K562 (cell line): ENCODE results near the gene PLXDC2. TPM values are rescaled to one million over a fixed set of nuclear protein-coding genes. Genes with fewer than 3 reads are reported as not detected.

ENCODE experiments used
- ATAC-seq: fragments of 200-7000 bp; cut with Tn5 transposase; 3 replicates; pipeline ENCODE4 v1.9.1; 2020; ENCODE audit warnings: moderate library complexity
- BruUV-seq: library from RNA; stranded (reverse); fragments of 400-500 nt; replicated peaks from 2 replicates; lab custom pipeline; 2021; lab: Mats Ljungman, UMichigan
- CTCF ChIA-PET: fragments of 300-600 bp; formaldehyde crosslinking; extraction: SDS; loops from one replicate; lab custom pipeline; 2021; ENCODE audit warnings: low intra/inter-chr PET ratio; lab: Yijun Ruan, JAX
- POLR2A ChIA-PET: fragments of 300-600, 350-650 bp; sonication (Branson Sonifier 250); formaldehyde crosslinking; extraction: SDS; loops from one replicate; lab custom pipeline; 2021; ENCODE audit warnings: antibody characterized with exemption, inconsistent platforms; lab: Yijun Ruan, JAX
- DNase-seq, 4 experiments: peaks; one replicate each; pipeline versions ENCODE4 v3.0.0 to v3.0.0-alpha.2; 2011 to 2018; ENCODE audit warnings: low spot score in 3 of 4, mixed read lengths in 3 of 4; ENCODE audit errors: extremely low read depth in 1 of 4
- FAIRE-seq: peaks from 2 replicates; lab custom pipeline; 2011; peaks lifted over from hg19 to GRCh38; lab: Jason Lieb, UNC
- H2AFZ ChIP-seq: 2 replicates; pipeline ENCODE4 v1.6.0; 2011; ENCODE audit warnings: low read depth, low read length, control low read depth, inconsistent platforms
- H3K27ac ChIP-seq: fragments of 200-600 bp; 3 replicates; pipeline ENCODE4 v1.8.0; 2011; ENCODE audit warnings: low read depth, mild to moderate bottlenecking, control low read depth, inconsistent platforms, low read length, moderate library complexity, mixed read lengths; ENCODE audit errors: extremely low read depth
- H3K27me3 ChIP-seq, 2 experiments: fragments of 300-600 bp in 1 of 2; 2 replicates in 1 of 2; 3 replicates in 1 of 2; pipeline versions ENCODE4 v1.6.0 to v1.8.0; 2011; ENCODE audit warnings: inconsistent platforms in 2 of 2, low read length in 2 of 2, mild to moderate bottlenecking in 1 of 2, mixed read lengths in 1 of 2, moderate library complexity in 1 of 2; ENCODE audit not compliant: control insufficient read depth in 2 of 2, insufficient read depth in 2 of 2
- H3K36me3 ChIP-seq: fragments of 300-600 bp; 3 replicates; pipeline ENCODE4 v1.8.0; 2011; ENCODE audit warnings: mild to moderate bottlenecking, low read length, inconsistent platforms; ENCODE audit not compliant: control insufficient read depth, insufficient read depth
- H3K4me1 ChIP-seq, 2 experiments: fragments of 200-600 bp in 1 of 2; replicated peaks in 1 of 2; 2 replicates in 1 of 2; 3 replicates in 1 of 2; pipeline versions ENCODE4 v1.5.1 to v1.8.0; 2011; ENCODE audit warnings: inconsistent platforms in 2 of 2, low read length in 2 of 2, mild to moderate bottlenecking in 1 of 2, mixed read lengths in 1 of 2, moderate library complexity in 1 of 2; ENCODE audit not compliant: control insufficient read depth in 2 of 2, insufficient read depth in 2 of 2
- H3K4me2 ChIP-seq: 2 replicates; pipeline ENCODE4 v1.6.1; 2011; ENCODE audit warnings: low read length, control low read depth, inconsistent platforms, mixed read lengths; ENCODE audit not compliant: insufficient read depth
- H3K4me3 ChIP-seq: fragments of 200-600 bp; sonication (generic), shearing (Covaris generic); 2 replicates; pipeline ENCODE4 v1.5.1; 2016; ENCODE audit warnings: control low read depth, inconsistent platforms
- H3K79me2 ChIP-seq: fragments of 200-600 bp; 3 replicates; pipeline ENCODE4 v1.8.0; 2011; ENCODE audit warnings: low read length, inconsistent platforms; ENCODE audit not compliant: control insufficient read depth, insufficient read depth
- H3K9ac ChIP-seq, 2 experiments: 2 replicates each; pipeline versions ENCODE4 v1.6.0 to v1.6.1; 2011; ENCODE audit warnings: low read depth in 2 of 2, low read length in 2 of 2, control low read depth in 1 of 2, inconsistent platforms in 1 of 2, mild to moderate bottlenecking in 1 of 2, mixed read lengths in 1 of 2; ENCODE audit not compliant: insufficient read depth in 1 of 2
- H3K9me1 ChIP-seq: one replicate; pipeline ENCODE4 v1.6.0; 2011; ENCODE audit warnings: inconsistent platforms, mild to moderate bottlenecking, low read length, moderate library complexity; ENCODE audit not compliant: control insufficient read depth, insufficient read depth
- H3K9me3 ChIP-seq: replicated peaks from 2 replicates; pipeline ENCODE4 v1.5.1; 2011; ENCODE audit warnings: low read depth, low read length, inconsistent platforms; ENCODE audit not compliant: control insufficient read depth, insufficient read depth
- H4K20me1 ChIP-seq: replicated peaks from 2 replicates; pipeline ENCODE4 v1.6.1; 2011; ENCODE audit warnings: low read length, inconsistent platforms, mixed read lengths; ENCODE audit not compliant: control insufficient read depth, insufficient read depth
- ADNP ChIP-seq: fragments of 200-800 bp; sonication (Bioruptor generic); IDR thresholded peaks from 2 replicates; pipeline ENCODE4 v1.6.1; 2016; ENCODE audit warnings: missing genetic modification characterization, missing compliant biosample characterization
- HMG20B ChIP-seq: fragments of 250-450 bp; sonication (Bioruptor Pico); IDR thresholded peaks from 2 replicates; pipeline ENCODE4 v1.5.0; 2021; ENCODE audit warnings: mild to moderate bottlenecking
- KDM1A ChIP-seq, 2 experiments: fragments of 450-650 bp; IDR thresholded peaks; 2 replicates each; pipeline ENCODE4 v1.6.1; 2016; ENCODE audit warnings: mild to moderate bottlenecking in 2 of 2
- POLR2H ChIP-seq: IDR thresholded peaks from 2 replicates; pipeline ENCODE4 v1.6.1; 2016; ENCODE audit warnings: missing genetic modification characterization, low read depth, mild to moderate bottlenecking, control low read depth, missing compliant biosample characterization, moderate library complexity
- SRSF3 ChIP-seq: fragments of 200-400 bp; formaldehyde crosslinking; IDR thresholded peaks from 2 replicates; pipeline ENCODE4 v1.6.1; 2016; ENCODE audit warnings: mild to moderate bottlenecking, low read length, moderate library complexity; ENCODE audit not compliant: insufficient read depth
- ZFP36 ChIP-seq: fragments of 150-350 bp; IDR thresholded peaks from 2 replicates; pipeline ENCODE4 v1.6.1; 2018; ENCODE audit warnings: low read length, low read depth; ENCODE audit not compliant: partially characterized antibody
- ZNF408 ChIP-seq: fragments of 250-450 bp; sonication (Bioruptor Pico); IDR thresholded peaks from 2 replicates; pipeline ENCODE4 v1.4.0; 2020; ENCODE audit warnings: low read depth, mild to moderate bottlenecking, moderate library complexity
- ZNF76 ChIP-seq: fragments of 250-450 bp; sonication (Bioruptor Pico); IDR thresholded peaks from 2 replicates; pipeline ENCODE4 v1.4.0; 2020; ENCODE audit warnings: mild to moderate bottlenecking, moderate library complexity, borderline replicate concordance
- WGBS: fragments of 100-300 bp; shearing (Covaris generic); methylation state at CpG from one replicate; pipeline ENCODE4 v1.1.6; 2016; ENCODE audit warnings: low coverage, mixed read lengths; ENCODE audit not compliant: insufficient coverage; ENCODE audit errors: missing lambda C conversion rate; 5-methylcytosine and 5-hydroxymethylcytosine counted together
- in situ Hi-C: fragments of 300-500 bp; cut with MboI; formaldehyde crosslinking; loops from 4 replicates; pipeline ENCODE4 v1.15.0; 2018; ENCODE audit warnings: inconsistent platforms, mixed read lengths
- intact Hi-C: fragments of 100-400 bp; cut with micrococcal nuclease; formaldehyde crosslinking; loops from 2 replicates; pipeline ENCODE4 v1.14.2; 2022
- polyA plus RNA-seq, 8 experiments: library from polyadenylated mRNA; depleted of rRNA in 4 of 8; stranded (reverse) in 5 of 8; unstranded in 3 of 8; fragments of >200 nt; fragmentation: Nextera tagmentation in 2 of 8; fragmentation: Illumina TruSeq in 1 of 8; extraction: Ambion mirVana in 2 of 8; extraction: Trizol in 1 of 8; gene quantifications; 2 replicates each; pipeline versions ENCODE4 v1.2.1 to v1.2.3, GENCODE V29; 2011 to 2014; ENCODE audit warnings: inconsistent platforms in 1 of 8, missing spikeins in 1 of 8
- total RNA-seq, 7 experiments: library from RNA; depleted of rRNA in 6 of 7; stranded (reverse); fragments of >200 nt in 6 of 7; fragmentation: Illumina TruSeq in 2 of 7; extraction: Trizol in 2 of 7; gene quantifications; 2 replicates each; pipeline versions ENCODE4 v1.2.1 to v1.2.3, GENCODE V29; 2011 to 2021; ENCODE audit warnings: low replicate concordance in 1 of 7
- TF ChIP-seq, protein P1 (sequence below): fragments of 250-450 bp; sonication (Bioruptor Pico); IDR thresholded peaks from 2 replicates; pipeline ENCODE4 v1.8.0; 2022; ENCODE audit warnings: inconsistent platforms

The PLXDC2 gene
- total and polyA plus RNA-seq, 9 of the 15 experiments (the other 6 are each of a cell fraction or from before 2014, with no cell fraction given), result 0.01 to 0.33 (median 0.10) TPM; not detected in 3

DNA sequence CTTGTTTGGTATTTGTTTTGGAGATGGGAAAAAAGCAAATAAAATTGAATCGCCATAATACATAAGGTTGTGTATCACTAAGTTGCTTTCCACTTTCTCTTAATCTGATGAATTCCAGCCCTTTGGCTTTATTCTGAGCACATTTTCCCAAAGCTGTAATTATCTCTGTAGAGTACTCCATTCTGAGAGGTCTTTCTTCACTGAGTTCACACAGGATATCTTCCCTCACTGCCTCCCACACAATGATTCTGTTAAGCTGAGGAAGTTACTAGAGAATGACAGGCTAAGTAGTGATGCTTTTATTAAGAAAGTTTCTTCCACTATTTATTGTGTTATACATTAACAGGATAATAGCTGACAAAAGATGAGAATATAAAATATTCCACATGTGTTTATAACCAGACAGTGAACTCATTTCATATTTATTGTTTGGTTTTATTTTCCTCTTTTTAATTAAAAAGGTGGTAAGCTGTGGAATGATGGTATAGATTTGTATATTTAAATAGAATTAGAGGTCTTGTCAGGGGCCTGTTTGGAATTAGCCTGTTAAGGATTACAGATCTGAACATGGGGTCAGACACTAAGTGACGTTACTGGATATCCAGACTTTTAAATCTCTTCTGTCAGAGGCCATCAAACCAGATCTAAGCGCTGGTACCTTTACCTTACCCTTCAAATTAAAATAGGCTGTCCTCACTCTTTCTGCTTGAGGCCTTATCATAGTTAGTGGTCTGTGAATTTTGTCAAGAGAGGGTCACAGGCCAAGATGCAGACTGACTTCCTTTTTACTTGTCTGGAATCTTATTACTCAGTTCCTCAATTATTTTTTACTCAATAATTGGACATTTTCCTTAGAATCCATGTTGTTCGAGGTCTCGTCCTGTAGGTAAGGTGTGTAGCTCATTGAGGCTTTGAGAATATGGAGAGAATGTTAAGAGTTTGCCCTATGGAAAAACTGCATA, 8.4 kb downstream of the PLXDC2 start (continued):
- no peak for TF ChIP-seq ZNF76 (CRISPR knock-in tag)

DNA sequence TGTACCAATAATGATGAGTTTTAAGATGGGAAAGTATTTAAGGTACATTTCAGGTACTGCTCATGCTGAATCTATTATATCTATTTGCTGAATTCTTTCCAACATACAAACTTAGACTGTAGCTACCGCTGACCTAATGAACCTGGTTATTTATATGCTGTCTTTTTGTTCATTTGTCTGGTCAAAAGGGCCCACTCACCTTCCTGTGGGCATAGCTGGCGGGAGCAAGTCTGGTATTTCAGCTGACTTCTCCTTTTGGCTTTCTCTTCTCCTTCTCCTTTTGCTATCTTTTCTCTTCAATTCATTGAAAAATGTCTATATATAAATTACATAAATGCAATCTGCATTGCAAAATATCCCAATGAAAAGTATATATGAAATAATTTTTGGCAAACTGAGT, 9.5 kb downstream of the PLXDC2 start:
- Histone ChIP-seq H3K9me3 (no peaks in the 10 kb centered on the region), H3K9me1 (no peaks in the 10 kb centered on the region), H3K4me1 (no peaks in the 10 kb centered on the region), H3K4me2 (no peak overlapping the region), H3K9ac (no peak overlapping the region), H3K27me3 (no peaks in the 10 kb centered on the region), H2AFZ (no peak overlapping the region), H4K20me1 (no peaks in the 10 kb centered on the region), H3K79me2 (no peaks in the 10 kb centered on the region), H3K4me3 (no peak overlapping the region), H3K36me3 (no peaks in the 10 kb centered on the region), H3K27ac (no peak overlapping the region)
- DNase-seq (no peak), FAIRE-seq (no peak), ATAC-seq (no peak)
- intact Hi-C loops (no loop called here), in situ Hi-C loops (no loop called here)
- no TSS peak for BruUV-seq
- WGBS, result 0% methylated on average over 2 of the region's 2 CpGs
- ChIA-PET POLR2A (no interaction called here), CTCF (no interaction called here)
- TF ChIP-seq KDM1A (IDR thresholded peaks at IDR 0.05) (no peak), SRSF3 (no peak), ADNP (no peak), ZFP36 (no peak), HMG20B (no peak), POLR2H (no peak), ZNF408 (no peak)
- TF ChIP-seq, protein P1, sequence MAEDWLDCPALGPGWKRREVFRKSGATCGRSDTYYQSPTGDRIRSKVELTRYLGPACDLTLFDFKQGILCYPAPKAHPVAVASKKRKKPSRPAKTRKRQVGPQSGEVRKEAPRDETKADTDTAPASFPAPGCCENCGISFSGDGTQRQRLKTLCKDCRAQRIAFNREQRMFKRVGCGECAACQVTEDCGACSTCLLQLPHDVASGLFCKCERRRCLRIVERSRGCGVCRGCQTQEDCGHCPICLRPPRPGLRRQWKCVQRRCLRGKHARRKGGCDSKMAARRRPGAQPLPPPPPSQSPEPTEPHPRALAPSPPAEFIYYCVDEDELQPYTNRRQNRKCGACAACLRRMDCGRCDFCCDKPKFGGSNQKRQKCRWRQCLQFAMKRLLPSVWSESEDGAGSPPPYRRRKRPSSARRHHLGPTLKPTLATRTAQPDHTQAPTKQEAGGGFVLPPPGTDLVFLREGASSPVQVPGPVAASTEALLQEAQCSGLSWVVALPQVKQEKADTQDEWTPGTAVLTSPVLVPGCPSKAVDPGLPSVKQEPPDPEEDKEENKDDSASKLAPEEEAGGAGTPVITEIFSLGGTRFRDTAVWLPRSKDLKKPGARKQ (CRISPR knock-in tag), result no peak
